Adrenal gland (tissue), 5 donors: ENCODE measurements around the gene C17orf50.

Source experiments
- CTCF ChIP-seq, 6 experiments: fragments of 450-650 bp in 4 of 6; fragments of 200-600 bp in 2 of 6; sonication (generic) in 1 of 6; IDR thresholded peaks; 1 replicate in 5 of 6; 2 replicates in 1 of 6; pipeline versions ENCODE4 v1.5.1 to v1.8.0; 2016 to 2021; ENCODE audit warnings: antibody characterized with exemption in 6 of 6, mild to moderate bottlenecking in 2 of 6, moderate library complexity in 1 of 6
- POLR2A ChIP-seq, 2 donors: fragments of 450-650 bp; IDR thresholded peaks; one replicate each; pipeline ENCODE4 v1.6.1; 2017; ENCODE audit warnings: antibody characterized with exemption in 2 of 2, mild to moderate bottlenecking in 2 of 2, moderate library complexity in 1 of 2
- donor health status: DM: no; HTN: no; CAD: no.

DNA sequence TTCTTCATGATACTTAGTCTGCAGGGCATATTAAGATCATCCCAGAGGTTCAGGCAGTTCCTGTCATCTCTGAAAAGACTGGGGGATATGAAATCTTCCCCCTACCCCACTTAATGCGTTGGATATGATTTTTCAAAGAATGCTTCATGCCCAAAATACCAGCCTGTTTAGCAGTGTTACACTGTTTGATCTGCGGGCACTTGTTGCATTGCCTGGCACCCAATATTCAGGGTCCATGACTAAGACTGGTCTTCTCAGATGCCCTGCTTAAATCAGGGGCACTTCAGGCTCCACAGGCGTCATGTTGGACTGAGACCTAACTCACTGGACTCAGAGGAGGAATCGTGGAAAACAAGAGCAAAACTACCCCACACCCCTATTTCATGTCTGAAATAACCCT is 35.6 kb upstream of the C17orf50 start:
- TF ChIP-seq POLR2A (IDR thresholded peaks at IDR 0.05) = no peak
- TF ChIP-seq CTCF (IDR thresholded peaks at IDR 0.05) = no peak
